ENCODE data around the gene UBR1. TPM values are rescaled to one million over a fixed set of nuclear protein-coding genes. Genes with fewer than 3 reads are reported as not detected.
"Not testable (repeated sequence)": the region's sequence is repeated elsewhere in the genome, so short reads cannot be mapped to it uniquely, and the experiment has no call there.

The UBR1 gene
- total RNA-seq, 2 experiments from 2014 or later = 19.8 to 33.5 TPM

GRCh38 chr15:42908538-42908937 lies 197.3 kb downstream of the UBR1 start:
- DNase-seq (ENCODE audit: low spot score) = no peak
- H3K36me3 ChIP-seq (ENCODE audit: insufficient read depth, low read length) = no peaks in the 10 kb centered on the region
- no peak overlapping the region for H2AFZ ChIP-seq (ENCODE audit: low read length)
- no peak overlapping the region for H3K4me2 ChIP-seq (ENCODE audit: low read length)
- no peak overlapping the region for H3K4me3 ChIP-seq (ENCODE audit: low read depth, low read length, poor library complexity, severe bottlenecking)
- intact Hi-C loops (cut with micrococcal nuclease; ENCODE audit: unreplicated experiment) = no loop called here
- ChIA-PET CTCF (ENCODE audit: unreplicated experiment) (no interaction called here), POLR2A (no interaction called here)
- BruUV-seq (replicated peaks) = no TSS peak
- no peak overlapping the region for H3K27ac ChIP-seq (ENCODE audit: low read depth, low read length, poor library complexity, severe bottlenecking)
- H4K20me1 ChIP-seq (ENCODE audit: insufficient read depth, low read length) = no peaks in the 10 kb centered on the region
- TF ChIP-seq CTCF (conservative IDR thresholded peaks at IDR 0.05; ENCODE audit: low read length) (no peak), EZH2phosphoT487 (IDR thresholded peaks at IDR 0.05; ENCODE audit: borderline replicate concordance, low read depth, low read length) (no peak)
- H3K4me1 ChIP-seq (ENCODE audit: insufficient read depth, low read length, poor library complexity, severe bottlenecking) = no peaks in the 10 kb centered on the region
- H3K79me2 ChIP-seq (ENCODE audit: insufficient read depth, low read depth, low read length) = 0 out of 2 replicates have a peak, but pooled peaks cover 5% of the 10 kb centered on the region
- H3K9me2 ChIP-seq (ENCODE audit: insufficient read depth, low read length) = no peaks in the 10 kb centered on the region
- H3K9me3 ChIP-seq (ENCODE audit: low read length) = no peaks in the 10 kb centered on the region

- TF ChIP-seq CTCF (conservative IDR thresholded peaks at IDR 0.05; ENCODE audit: low read length) (no peak), EZH2phosphoT487 (IDR thresholded peaks at IDR 0.05; ENCODE audit: borderline replicate concordance, low read depth, low read length) (no peak)
- no peak overlapping the region for H2AFZ ChIP-seq (ENCODE audit: low read length)
- POLR2A ChIA-PET = interaction anchor here (0.9 kb wide), 1 partner anchor 16 kb away, joined by 3 read pairs; no protein-coding TSS in a partner anchor
- intact Hi-C loops (cut with micrococcal nuclease; ENCODE audit: unreplicated experiment) = no loop called here
- no peaks in the 10 kb centered on the region for H3K4me1 ChIP-seq (ENCODE audit: insufficient read depth, low read length, poor library complexity, severe bottlenecking)
- no peak overlapping the region for H3K4me2 ChIP-seq (ENCODE audit: low read length)
- no peak overlapping the region for H3K27ac ChIP-seq (ENCODE audit: low read depth, low read length, poor library complexity, severe bottlenecking)
- H3K36me3 ChIP-seq (ENCODE audit: insufficient read depth, low read length) = no peaks in the 10 kb centered on the region
- no peaks in the 10 kb centered on the region for H3K9me2 ChIP-seq (ENCODE audit: insufficient read depth, low read length)
- 0 out of 2 replicates have a peak, but pooled peaks cover 5% of the 10 kb centered on the region for H3K79me2 ChIP-seq (ENCODE audit: insufficient read depth, low read depth, low read length)
- BruUV-seq (replicated peaks) = no TSS peak
- CTCF ChIA-PET (ENCODE audit: unreplicated experiment) = no interaction called here
- no peak for DNase-seq (ENCODE audit: low spot score)
- H4K20me1 ChIP-seq (ENCODE audit: insufficient read depth, low read length) = no peaks in the 10 kb centered on the region
- no peak overlapping the region for H3K4me3 ChIP-seq (ENCODE audit: low read depth, low read length, poor library complexity, severe bottlenecking)
- H3K9me3 ChIP-seq (ENCODE audit: low read length) = no peaks in the 10 kb centered on the region
These were observed 202.2 kb downstream of the UBR1 start for GRCh38 chr15:42903388-42904324.

GRCh38 chr15:42893911-42894310 lies 211.9 kb downstream of the UBR1 start:
- H3K9me3 ChIP-seq (ENCODE audit: low read length); H4K20me1 ChIP-seq (ENCODE audit: insufficient read depth, low read length); H3K4me2 ChIP-seq (ENCODE audit: low read length); H3K36me3 ChIP-seq (ENCODE audit: insufficient read depth, low read length); H3K4me1 ChIP-seq (ENCODE audit: insufficient read depth, low read length, poor library complexity, severe bottlenecking); H3K4me3 ChIP-seq (ENCODE audit: low read depth, low read length, poor library complexity, severe bottlenecking); H3K79me2 ChIP-seq (ENCODE audit: insufficient read depth, low read depth, low read length); intact Hi-C loops (cut with micrococcal nuclease; ENCODE audit: unreplicated experiment); BruUV-seq (replicated peaks); DNase-seq (ENCODE audit: low spot score); CTCF ChIA-PET (ENCODE audit: unreplicated experiment); H3K27ac ChIP-seq (ENCODE audit: low read depth, low read length, poor library complexity, severe bottlenecking); H3K9me2 ChIP-seq (ENCODE audit: insufficient read depth, low read length); H2AFZ ChIP-seq (ENCODE audit: low read length): not testable (repeated sequence)
- POLR2A ChIA-PET = interaction anchor here (0.7 to 0.9 kb wide), 2 partner anchors 12 to 25 kb away, joined by 3 to 4 read pairs; no protein-coding TSS in a partner anchor

Small RNA genes within 50 kb of the gene (small RNA-seq; reads per million reads assigned to genes)
- not detected for gene AC068724.2

Other genes with a start within 250 kb of the UBR1 start
- gene TTBK2, start 185.3 kb downstream of the UBR1 start, total RNA-seq (2014; rRNA removed; shearing (Covaris generic)) = 14.2 and 19.2 TPM in 2 replicates
- 20.8 and 22.3 TPM in 2 replicates for gene TTBK2, start 185.3 kb downstream of the UBR1 start, total RNA-seq (2022)
- gene TMEM62, start 27.5 kb upstream of the UBR1 start, total RNA-seq (2014; rRNA removed; shearing (Covaris generic)) = 24.2 and 26.4 TPM in 2 replicates
- 27.1 and 27.4 TPM in 2 replicates for gene TMEM62, start 27.5 kb upstream of the UBR1 start, total RNA-seq (2022)
- 46.9 and 56.0 TPM in 2 replicates for gene CCNDBP1, start 79.4 kb upstream of the UBR1 start, total RNA-seq (2014; rRNA removed; shearing (Covaris generic))
- 53.1 and 70.0 TPM in 2 replicates for gene CCNDBP1, start 79.4 kb upstream of the UBR1 start, total RNA-seq (2022)
- gene EPB42, start 115.0 kb upstream of the UBR1 start, total RNA-seq (2014; rRNA removed; shearing (Covaris generic)) = not detected in 2 replicates
- gene EPB42, start 115.0 kb upstream of the UBR1 start, total RNA-seq (2022) = not detected in 2 replicates
- gene TGM5, start 160.9 kb upstream of the UBR1 start, total RNA-seq (2014; rRNA removed; shearing (Covaris generic)) = not detected in 2 replicates
- not detected in 2 replicates for gene TGM5, start 160.9 kb upstream of the UBR1 start, total RNA-seq (2022)
- gene TGM7, start 196.2 kb upstream of the UBR1 start, total RNA-seq (2014; rRNA removed; shearing (Covaris generic)) = not detected in 2 replicates
- gene TGM7, start 196.2 kb upstream of the UBR1 start, total RNA-seq (2022) = not detected in 2 replicates
- gene LCMT2, start 224.5 kb upstream of the UBR1 start, total RNA-seq (2014; rRNA removed; shearing (Covaris generic)) = 13.2 and 22.1 TPM in 2 replicates
- gene LCMT2, start 224.5 kb upstream of the UBR1 start, total RNA-seq (2022) = 10.5 TPM in 2 replicates

All from OCI-LY7 (cell line).